Thymus (tissue), 11 donors: ENCODE results near the gene STIMATE. TPM values are rescaled to one million over a fixed set of nuclear protein-coding genes. Genes with fewer than 3 reads are reported as not detected.

Experiments used
- DNase-seq, 9 donors: peaks; one replicate each; pipeline ENCODE4 v3.0.0-alpha.2; 2013; ENCODE audit warnings: low spot score in 9 of 9, low read depth in 6 of 9, missing footprints in 1 of 9
- H3K27ac ChIP-seq, 2 donors: one replicate each; pipeline ENCODE4 v1.5.1; 2013; ENCODE audit warnings: control low read depth in 1 of 2, low read depth in 1 of 2, low read length in 1 of 2, mild to moderate bottlenecking in 1 of 2, moderate library complexity in 1 of 2
- H3K27me3 ChIP-seq, 2 donors: one replicate each; pipeline ENCODE4 v1.5.1; 2013; ENCODE audit warnings: low read length in 1 of 2; ENCODE audit not compliant: control insufficient read depth in 2 of 2, insufficient read depth in 1 of 2
- H3K36me3 ChIP-seq, 2 donors: one replicate each; pipeline ENCODE4 v1.5.1; 2013; ENCODE audit warnings: low read length in 1 of 2, mild to moderate bottlenecking in 1 of 2, moderate library complexity in 1 of 2; ENCODE audit not compliant: control insufficient read depth in 2 of 2, insufficient read depth in 2 of 2
- H3K4me1 ChIP-seq, 2 donors: one replicate each; pipeline ENCODE4 v1.5.1; 2013; ENCODE audit warnings: low read length in 2 of 2; ENCODE audit not compliant: control insufficient read depth in 2 of 2, insufficient read depth in 2 of 2
- H3K4me3 ChIP-seq, 2 donors: one replicate each; pipeline ENCODE4 v1.5.1; 2013; ENCODE audit warnings: low read length in 2 of 2, control low read depth in 1 of 2, mild to moderate bottlenecking in 1 of 2
- H3K9me3 ChIP-seq, 2 donors: one replicate each; pipeline ENCODE4 v1.5.1; 2013; ENCODE audit warnings: low read length in 1 of 2, mild to moderate bottlenecking in 1 of 2; ENCODE audit not compliant: control insufficient read depth in 2 of 2, insufficient read depth in 1 of 2
- WGBS: extraction: QIAGEN DNeasy Blood & Tissue Kit; methylation state at CpG from one replicate; pipeline ENCODE4 v1.1.7; 2013; 5-methylcytosine and 5-hydroxymethylcytosine counted together
- polyA plus RNA-seq: library from polyadenylated mRNA; stranded (reverse); fragments of 200-250 nt; gene quantifications from one replicate; pipeline ENCODE4 v1.2.3, GENCODE V29; 2013
- total RNA-seq: library from RNA; stranded (reverse); fragments of 120-200 nt; gene quantifications from one replicate; pipeline ENCODE4 v1.2.4, GENCODE V29; 2013
- donor health status: healthy.

Gene STIMATE
- total and polyA plus RNA-seq, 2 donors, result 7.5 to 9.2 TPM

- Histone ChIP-seq H3K27me3 (no peaks in the 10 kb centered on the region), H3K36me3 (peaks cover 13 to 45% of the 10 kb centered on the region in 2 donors), H3K9me3 (no peaks in the 10 kb centered on the region), H3K4me1 (peaks cover 0 to 11% of the 10 kb centered on the region in 2 donors), H3K4me3 (no peak overlapping the region), H3K27ac (no peak overlapping the region)
- no peak for DNase-seq
- 99% methylated on average over 3 of the region's 3 CpGs for WGBS
These were observed 67.9 kb downstream of the STIMATE start for GRCh38 chr3:52829482-52829881.

GRCh38 chr3:52827866-52828376 is 69.4 kb downstream of the STIMATE start:
- no peak overlapping the region for H3K4me3 ChIP-seq
- no peaks in the 10 kb centered on the region for H3K27me3 ChIP-seq
- DNase-seq, result no peak
- H3K36me3 ChIP-seq, result peaks cover 16 to 45% of the 10 kb centered on the region in 2 donors
- H3K4me1 ChIP-seq, result no peaks in the 10 kb centered on the region
- WGBS, result 95% methylated on average over 10 of the region's 10 CpGs
- no peak overlapping the region for H3K27ac ChIP-seq
- no peaks in the 10 kb centered on the region for H3K9me3 ChIP-seq

GRCh38 chr3:52827441-52827840 is 69.9 kb downstream of the STIMATE start:
- no peak overlapping the region for H3K4me3 ChIP-seq
- H3K36me3 ChIP-seq, result peaks cover 15 to 46% of the 10 kb centered on the region in 2 donors
- H3K27ac ChIP-seq, result no peak overlapping the region
- whole genome bisulfite sequencing, result 95% methylated on average over 9 of the region's 9 CpGs
- H3K4me1 ChIP-seq, result no peaks in the 10 kb centered on the region
- no peak for DNase-seq
- H3K27me3 ChIP-seq, result no peaks in the 10 kb centered on the region
- H3K9me3 ChIP-seq, result no peaks in the 10 kb centered on the region

GRCh38 chr3:52824037-52824436 is 73.3 kb downstream of the STIMATE start:
- Histone ChIP-seq H3K9me3 (no peaks in the 10 kb centered on the region), H3K4me3 (no peak overlapping the region), H3K36me3 (peaks cover 15 to 47% of the 10 kb centered on the region in 2 donors), H3K27me3 (no peaks in the 10 kb centered on the region), H3K4me1 (peaks cover 0 to 3% of the 10 kb centered on the region in 2 donors), H3K27ac (no peak overlapping the region)
- 93% methylated on average over 10 of the region's 10 CpGs for whole genome bisulfite sequencing
- no peak for DNase-seq

- H3K27me3 ChIP-seq, result no peaks in the 10 kb centered on the region
- H3K9me3 ChIP-seq, result no peaks in the 10 kb centered on the region
- WGBS, result 98% methylated on average over 5 of the region's 5 CpGs
- peaks cover 18 to 47% of the 10 kb centered on the region in 2 donors for H3K36me3 ChIP-seq
- DNase-seq, result no peak
- H3K27ac ChIP-seq, result no peak overlapping the region
- H3K4me3 ChIP-seq, result no peak overlapping the region
- H3K4me1 ChIP-seq, result peaks cover 0 to 11% of the 10 kb centered on the region in 2 donors
These were observed 75.0 kb downstream of the STIMATE start for GRCh38 chr3:52822363-52822762.

GRCh38 chr3:52820736-52821135 is 76.6 kb downstream of the STIMATE start:
- Histone ChIP-seq H3K27me3 (no peaks in the 10 kb centered on the region), H3K36me3 (peaks cover 15 to 37% of the 10 kb centered on the region in 2 donors)
- WGBS, result 79% methylated on average over 11 of the region's 11 CpGs

GRCh38 chr3:52819936-52820335 is 77.4 kb downstream of the STIMATE start:
- WGBS, result 76% methylated on average over 2 of the region's 2 CpGs
- Histone ChIP-seq H3K36me3 (peaks cover 15 to 35% of the 10 kb centered on the region in 2 donors), H3K4me1 (peaks cover 0 to 11% of the 10 kb centered on the region in 2 donors), H3K27me3 (no peaks in the 10 kb centered on the region), H3K4me3 (no peak overlapping the region), H3K27ac (no peak overlapping the region), H3K9me3 (no peaks in the 10 kb centered on the region)
- DNase-seq, result no peak

More at GRCh38 chr3:52820736-52821135, 76.6 kb downstream of the STIMATE start:
- no peak overlapping the region for H3K27ac ChIP-seq
- H3K4me3 ChIP-seq, result no peak overlapping the region
- H3K4me1 ChIP-seq, result peaks cover 0 to 11% of the 10 kb centered on the region in 2 donors
- H3K9me3 ChIP-seq, result no peaks in the 10 kb centered on the region
- peak in 2 of 9 donors; percentile 19 to 41 for DNase-seq

- no peaks in the 10 kb centered on the region for H3K27me3 ChIP-seq
- H3K9me3 ChIP-seq, result no peaks in the 10 kb centered on the region
- 96% methylated on average over 7 of the region's 7 CpGs for WGBS
- DNase-seq, result no peak
- peaks cover 0 to 13% of the 10 kb centered on the region in 2 donors for H3K4me1 ChIP-seq
- H3K4me3 ChIP-seq, result no peak overlapping the region
- H3K36me3 ChIP-seq, result peaks cover 3 to 19% of the 10 kb centered on the region in 2 donors
- no peak overlapping the region for H3K27ac ChIP-seq
These were observed 79.5 kb downstream of the STIMATE start for GRCh38 chr3:52817860-52818259.

- Histone ChIP-seq H3K27me3 (no peaks in the 10 kb centered on the region), H3K4me1 (peaks cover 0 to 20% of the 10 kb centered on the region in 2 donors), H3K27ac (no peak overlapping the region), H3K36me3 (peaks cover 3 to 13% of the 10 kb centered on the region in 2 donors), H3K4me3 (no peak overlapping the region), H3K9me3 (no peaks in the 10 kb centered on the region)
- no peak for DNase-seq
- 98% methylated on average over 10 of the region's 10 CpGs for WGBS
These were observed 80.1 kb downstream of the STIMATE start for GRCh38 chr3:52817221-52817620.
